ENCODE results near the gene FOXL3.

DNA sequence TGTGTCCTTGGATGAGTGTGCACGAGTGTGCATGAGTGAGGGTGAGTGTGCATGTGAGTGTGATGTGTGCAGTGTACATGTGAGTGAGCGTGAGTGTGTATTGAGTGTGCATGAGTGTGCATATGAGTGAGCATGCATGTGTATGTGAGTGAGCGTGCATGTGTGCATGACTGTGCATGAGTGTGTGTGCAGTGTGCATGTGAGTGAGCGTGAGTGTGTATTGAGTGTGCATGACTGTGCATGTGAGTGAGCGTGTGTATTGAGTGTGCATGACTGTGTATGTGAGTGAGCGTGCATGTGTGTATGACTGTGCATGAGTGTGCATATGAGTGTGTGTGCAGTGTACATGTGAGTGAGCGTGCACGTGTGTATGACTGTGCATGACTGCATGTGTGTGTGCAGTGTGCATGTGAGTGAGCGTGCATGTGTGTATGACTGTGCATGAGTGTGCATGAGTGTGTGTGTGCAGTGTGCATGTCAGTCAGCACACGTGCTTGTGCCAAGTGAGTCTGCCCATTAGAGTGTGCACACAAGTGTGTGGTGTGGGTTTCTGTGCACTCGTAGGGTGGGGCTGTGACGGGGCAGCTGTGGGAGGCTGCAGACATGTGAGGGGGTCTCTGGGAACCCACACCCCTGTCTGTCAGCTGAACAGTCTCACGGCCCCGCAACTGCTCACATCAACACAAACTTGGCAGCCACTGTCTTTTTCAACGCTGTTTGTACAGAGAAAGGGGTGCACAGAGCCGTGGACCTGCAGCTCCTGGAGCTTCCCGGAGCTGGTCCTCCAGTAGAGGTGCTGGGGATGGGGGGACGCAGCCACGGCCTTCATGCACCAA lies 14.8 kb downstream of the FOXL3 start:
- no peak for TF ChIP-seq EP300 (IDR thresholded peaks at IDR 0.05; ENCODE audit: borderline replicate concordance in 1 of 2, low read depth in 1 of 2, low read length in 1 of 2)
- TF ChIP-seq, protein P1, sequence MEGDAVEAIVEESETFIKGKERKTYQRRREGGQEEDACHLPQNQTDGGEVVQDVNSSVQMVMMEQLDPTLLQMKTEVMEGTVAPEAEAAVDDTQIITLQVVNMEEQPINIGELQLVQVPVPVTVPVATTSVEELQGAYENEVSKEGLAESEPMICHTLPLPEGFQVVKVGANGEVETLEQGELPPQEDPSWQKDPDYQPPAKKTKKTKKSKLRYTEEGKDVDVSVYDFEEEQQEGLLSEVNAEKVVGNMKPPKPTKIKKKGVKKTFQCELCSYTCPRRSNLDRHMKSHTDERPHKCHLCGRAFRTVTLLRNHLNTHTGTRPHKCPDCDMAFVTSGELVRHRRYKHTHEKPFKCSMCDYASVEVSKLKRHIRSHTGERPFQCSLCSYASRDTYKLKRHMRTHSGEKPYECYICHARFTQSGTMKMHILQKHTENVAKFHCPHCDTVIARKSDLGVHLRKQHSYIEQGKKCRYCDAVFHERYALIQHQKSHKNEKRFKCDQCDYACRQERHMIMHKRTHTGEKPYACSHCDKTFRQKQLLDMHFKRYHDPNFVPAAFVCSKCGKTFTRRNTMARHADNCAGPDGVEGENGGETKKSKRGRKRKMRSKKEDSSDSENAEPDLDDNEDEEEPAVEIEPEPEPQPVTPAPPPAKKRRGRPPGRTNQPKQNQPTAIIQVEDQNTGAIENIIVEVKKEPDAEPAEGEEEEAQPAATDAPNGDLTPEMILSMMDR (IDR thresholded peaks at IDR 0.05), result no peak
- TF ChIP-seq NRF1 (IDR thresholded peaks at IDR 0.05; ENCODE audit: low read depth, low read length), result no peak
- no peak for TF ChIP-seq POLR2AphosphoS5 (IDR thresholded peaks at IDR 0.05; ENCODE audit: low read depth, low read length)
- TF ChIP-seq ZBTB33 (IDR thresholded peaks at IDR 0.05; ENCODE audit: borderline replicate concordance, low read depth), result no peak
- no peak for TF ChIP-seq MAX (IDR thresholded peaks at IDR 0.05; ENCODE audit: low read depth)
- no peak for TF ChIP-seq SMC3 (IDR thresholded peaks at IDR 0.05; ENCODE audit: low read depth, low read length)
- TF ChIP-seq SIN3A (IDR thresholded peaks at IDR 0.05; ENCODE audit: borderline replicate concordance, low read depth, low read length), result no peak
